Measurements from ENCODE around the gene MAP1B. TPM values are rescaled to one million over a fixed set of nuclear protein-coding genes. Genes with fewer than 3 reads are reported as not detected.

The MAP1B gene
- total and polyA plus RNA-seq, 10 donors: 0.68 to 17.3 (median 9.8) TPM

- Histone ChIP-seq H3K4me1 (peaks cover 11 to 31% (median 22%) of the 10 kb centered on the region in 6 donors), H3K9me3 (peaks cover 0 to 9% (median 0%) of the 10 kb centered on the region in 8 donors), H3K27ac (peak overlapping the region in 3 of 8 donors; percentile 19 to 64 (median 57)), H3K36me3 (no peaks in the 10 kb centered on the region), H3K4me3 (peak overlapping the region; percentile 40 to 81 (median 64)), H3K27me3 (replicated peaks in 1 of 7) (peaks cover 0 to 81% (median 24%) of the 10 kb centered on the region in 7 donors)
- intact Hi-C loops (cut with DNase I; ENCODE audit: low total_unique reads): no loop called here
- DNase-seq: no peak
- TF ChIP-seq POLR2A (IDR thresholded peaks at IDR 0.05) (no peak), POLR2AphosphoS5 (IDR thresholded peaks at IDR 0.05) (no peak)
- TF ChIP-seq, protein P1, sequence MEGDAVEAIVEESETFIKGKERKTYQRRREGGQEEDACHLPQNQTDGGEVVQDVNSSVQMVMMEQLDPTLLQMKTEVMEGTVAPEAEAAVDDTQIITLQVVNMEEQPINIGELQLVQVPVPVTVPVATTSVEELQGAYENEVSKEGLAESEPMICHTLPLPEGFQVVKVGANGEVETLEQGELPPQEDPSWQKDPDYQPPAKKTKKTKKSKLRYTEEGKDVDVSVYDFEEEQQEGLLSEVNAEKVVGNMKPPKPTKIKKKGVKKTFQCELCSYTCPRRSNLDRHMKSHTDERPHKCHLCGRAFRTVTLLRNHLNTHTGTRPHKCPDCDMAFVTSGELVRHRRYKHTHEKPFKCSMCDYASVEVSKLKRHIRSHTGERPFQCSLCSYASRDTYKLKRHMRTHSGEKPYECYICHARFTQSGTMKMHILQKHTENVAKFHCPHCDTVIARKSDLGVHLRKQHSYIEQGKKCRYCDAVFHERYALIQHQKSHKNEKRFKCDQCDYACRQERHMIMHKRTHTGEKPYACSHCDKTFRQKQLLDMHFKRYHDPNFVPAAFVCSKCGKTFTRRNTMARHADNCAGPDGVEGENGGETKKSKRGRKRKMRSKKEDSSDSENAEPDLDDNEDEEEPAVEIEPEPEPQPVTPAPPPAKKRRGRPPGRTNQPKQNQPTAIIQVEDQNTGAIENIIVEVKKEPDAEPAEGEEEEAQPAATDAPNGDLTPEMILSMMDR (IDR thresholded peaks at IDR 0.05 in 8 of 11, conservative IDR thresholded peaks at IDR 0.05 in 3 of 11): no peak
- 0 to 3% (median 1%) methylated on average over 1 to 11 of the region's 11 CpGs for whole genome bisulfite sequencing, 5 donors
These were observed 576 bp downstream of the MAP1B start for GRCh38 chr5:72107901-72108201.

DNA sequence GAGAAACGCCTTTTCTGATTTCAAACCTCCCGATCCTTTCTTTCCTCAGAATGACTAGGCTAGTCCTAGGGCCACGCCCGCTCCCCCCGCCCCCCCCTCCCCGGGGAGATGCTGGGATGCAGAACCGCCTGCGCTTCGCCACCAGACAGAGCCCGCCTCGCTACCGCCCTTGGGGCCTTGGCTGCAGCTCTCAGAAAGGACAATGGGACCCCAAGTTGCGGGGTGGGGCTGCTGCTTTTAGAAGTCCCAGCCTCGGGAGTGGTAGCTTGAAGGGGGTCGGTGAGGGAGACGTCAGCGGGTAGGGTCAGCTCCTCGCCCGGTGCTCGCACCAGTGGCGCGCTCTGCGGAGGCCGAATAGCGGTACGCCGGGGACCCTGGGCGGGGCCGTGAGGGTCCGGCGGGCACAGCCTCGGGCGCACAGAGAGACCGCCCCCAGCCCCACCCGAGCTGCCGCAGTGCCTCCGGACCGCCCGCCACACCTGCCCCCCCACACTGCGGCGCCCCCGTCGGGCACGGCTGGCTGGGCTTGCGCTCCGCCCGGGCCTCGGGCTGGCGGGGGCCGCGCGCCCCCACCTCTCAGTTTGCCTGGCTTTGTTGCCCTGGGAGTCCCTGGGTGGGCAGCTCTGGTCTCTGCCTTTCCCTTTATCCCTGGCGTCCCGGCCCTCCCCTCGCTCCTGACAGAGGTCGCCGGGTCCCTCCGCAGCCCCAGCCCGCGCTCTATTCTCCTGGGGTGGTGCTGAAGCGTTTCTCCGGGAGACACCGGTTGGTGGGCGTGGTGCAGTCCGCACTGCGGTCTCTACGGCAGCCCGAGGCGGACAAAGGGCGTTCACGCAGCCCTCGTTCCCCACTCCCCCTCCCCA is 1.2 kb downstream of the MAP1B start:
- 1 to 2% (median 1%) methylated on average over 46 to 72 of the region's 72 CpGs for WGBS, 5 donors
- Histone ChIP-seq H3K4me1 (peaks cover 11 to 31% (median 22%) of the 10 kb centered on the region in 6 donors), H3K4me3 (peak overlapping the region; percentile 40 to 81 (median 64)), H3K27me3 (replicated peaks in 1 of 7) (peaks cover 0 to 76% (median 24%) of the 10 kb centered on the region in 7 donors), H3K9me3 (peaks cover 0 to 7% (median 0%) of the 10 kb centered on the region in 8 donors), H3K36me3 (no peaks in the 10 kb centered on the region), H3K27ac (peak overlapping the region in 3 of 8 donors; percentile 19 to 64 (median 57))
- TF ChIP-seq, protein P1 (IDR thresholded peaks at IDR 0.05 in 8 of 11, conservative IDR thresholded peaks at IDR 0.05 in 3 of 11): no peak
- TF ChIP-seq POLR2A (IDR thresholded peaks at IDR 0.05) (no peak), POLR2AphosphoS5 (IDR thresholded peaks at IDR 0.05) (peak; percentile 22 to 78 (median 62))
- DNase-seq: peak; percentile 77
- intact Hi-C loops (cut with DNase I; ENCODE audit: low total_unique reads): no loop called here

DNA sequence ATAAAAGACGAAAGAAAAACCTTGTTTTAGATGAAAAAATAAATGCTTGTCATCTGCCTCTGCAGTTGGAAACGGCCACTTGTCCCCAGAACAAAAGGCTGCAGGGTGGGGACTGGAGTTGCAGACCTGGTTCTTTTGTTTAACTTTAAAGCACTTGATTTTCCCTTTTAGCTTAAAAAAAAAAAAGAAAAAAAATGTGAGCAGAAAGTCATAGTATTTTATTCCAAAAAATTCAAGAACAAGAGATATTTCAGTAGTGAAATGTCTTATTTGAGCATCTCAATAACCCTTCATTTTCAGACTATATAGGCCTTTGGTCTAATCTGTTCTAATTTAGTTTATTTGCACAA is 1.8 kb downstream of the MAP1B start:
- peak overlapping the region; percentile 40 to 81 (median 64) for H3K4me3 ChIP-seq
- peaks cover 0 to 71% (median 24%) of the 10 kb centered on the region in 7 donors for H3K27me3 ChIP-seq (replicated peaks in 1 of 7)
- WGBS, 5 donors: 0 to 6% (median 3%) methylated on average over 2 of the region's 2 CpGs
- H3K36me3 ChIP-seq: no peaks in the 10 kb centered on the region
- no peak for DNase-seq
- peaks cover 0 to 1% (median 0%) of the 10 kb centered on the region in 8 donors for H3K9me3 ChIP-seq
- intact Hi-C loops (cut with DNase I; ENCODE audit: low total_unique reads): no loop called here
- peak overlapping the region in 3 of 8 donors; percentile 19 to 64 (median 57) for H3K27ac ChIP-seq
- peaks cover 11 to 31% (median 22%) of the 10 kb centered on the region in 6 donors for H3K4me1 ChIP-seq
- TF ChIP-seq, protein P1 (IDR thresholded peaks at IDR 0.05 in 8 of 11, conservative IDR thresholded peaks at IDR 0.05 in 3 of 11): no peak
- no peak for TF ChIP-seq POLR2AphosphoS5 (IDR thresholded peaks at IDR 0.05)

GRCh38 chr5:72109625-72110024 is 2.4 kb downstream of the MAP1B start:
- WGBS, 5 donors: 71 to 81% (median 80%) methylated on average over 10 of the region's 10 CpGs
- Histone ChIP-seq H3K27me3 (replicated peaks in 1 of 7) (peaks cover 0 to 70% (median 24%) of the 10 kb centered on the region in 7 donors), H3K9me3 (no peaks in the 10 kb centered on the region), H3K4me1 (peaks cover 11 to 31% (median 22%) of the 10 kb centered on the region in 6 donors), H3K36me3 (no peaks in the 10 kb centered on the region), H3K4me3 (peak overlapping the region in 3 of 8 donors; percentile 68 to 81 (median 76)), H3K27ac (no peak overlapping the region)
- DNase-seq: no peak
- intact Hi-C loops (cut with DNase I; ENCODE audit: low total_unique reads): no loop called here
- TF ChIP-seq POLR2AphosphoS5 (IDR thresholded peaks at IDR 0.05): no peak
- TF ChIP-seq, protein P1 (IDR thresholded peaks at IDR 0.05 in 8 of 11, conservative IDR thresholded peaks at IDR 0.05 in 3 of 11): no peak
- TF ChIP-seq POLR2A (IDR thresholded peaks at IDR 0.05): no peak
